IPS-NIHi11 (cell line): Measurements from ENCODE around the gene ZNF423.

Source experiments
- DNase-seq: peaks from one replicate; pipeline ENCODE4 v3.0.0; 2012; ENCODE audit warnings: mixed read lengths, low spot score

ZNF423 gene

DNA sequence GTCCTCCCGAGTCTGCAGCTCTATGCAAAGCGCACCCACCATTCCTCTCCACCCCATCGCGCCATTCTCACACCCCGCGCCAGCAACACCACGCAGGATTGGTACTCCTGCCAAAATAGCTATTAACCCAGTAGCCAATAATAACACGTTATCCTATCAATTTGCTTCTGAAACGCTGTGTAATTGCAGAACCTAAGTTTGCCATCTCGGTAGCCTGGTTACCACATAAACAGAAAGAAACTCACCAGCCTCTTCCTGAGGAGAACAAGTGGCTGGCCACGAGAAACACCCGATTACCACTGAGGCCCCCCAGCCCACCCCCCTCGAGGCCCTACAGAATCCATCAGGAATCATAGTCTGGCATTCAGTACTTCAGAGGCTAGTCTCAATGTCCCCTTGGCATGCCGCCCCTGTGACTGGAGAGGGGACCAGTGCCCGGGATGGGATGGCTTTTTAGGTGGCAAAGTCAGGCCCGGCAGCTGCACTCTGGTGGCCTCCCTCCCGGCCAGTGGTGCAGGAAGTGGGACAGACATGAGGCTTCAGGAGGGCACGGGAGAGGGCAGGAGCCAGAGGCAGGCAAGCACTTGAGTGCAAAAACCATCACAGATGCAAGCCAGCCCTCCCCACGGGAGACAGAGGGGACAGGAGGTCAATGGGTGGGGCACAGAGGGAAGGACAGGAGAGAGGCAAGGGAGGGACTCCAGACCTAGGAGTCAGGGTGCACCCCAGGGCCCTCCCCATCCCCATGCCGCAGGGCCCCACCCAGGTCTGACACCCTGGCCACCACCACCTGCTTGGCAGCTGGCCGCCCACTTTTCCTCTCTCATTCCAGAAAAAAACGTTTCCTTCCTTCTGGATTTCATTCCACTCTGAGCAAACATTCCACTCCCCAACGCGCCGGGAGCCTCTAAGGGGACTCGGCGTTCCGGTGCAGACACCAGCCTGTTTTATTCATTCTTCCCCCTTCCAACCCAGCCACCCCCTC lies 192.5 kb downstream of the ZNF423 start:
- no peak for DNase-seq

DNA sequence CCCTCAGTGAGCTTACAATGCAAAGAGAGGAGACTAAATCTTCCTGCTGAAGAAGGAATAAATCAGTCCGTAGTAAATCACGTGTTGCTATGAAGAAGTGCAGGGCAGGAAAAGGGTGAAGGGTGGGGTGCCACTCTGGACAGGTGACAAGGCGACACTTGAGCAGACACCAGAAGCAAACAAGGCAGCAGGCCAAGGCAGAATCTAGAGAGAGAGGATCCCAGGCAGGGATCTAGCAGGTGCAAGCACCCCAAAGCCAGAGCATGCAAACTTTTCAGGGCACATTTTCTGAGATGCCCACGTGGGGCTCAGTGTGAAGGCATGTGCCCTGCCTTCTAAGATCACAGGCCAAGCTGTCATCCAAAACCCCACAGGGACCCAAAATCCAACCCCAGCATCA lies 193.3 kb downstream of the ZNF423 start:
- DNase-seq, result no peak

DNA sequence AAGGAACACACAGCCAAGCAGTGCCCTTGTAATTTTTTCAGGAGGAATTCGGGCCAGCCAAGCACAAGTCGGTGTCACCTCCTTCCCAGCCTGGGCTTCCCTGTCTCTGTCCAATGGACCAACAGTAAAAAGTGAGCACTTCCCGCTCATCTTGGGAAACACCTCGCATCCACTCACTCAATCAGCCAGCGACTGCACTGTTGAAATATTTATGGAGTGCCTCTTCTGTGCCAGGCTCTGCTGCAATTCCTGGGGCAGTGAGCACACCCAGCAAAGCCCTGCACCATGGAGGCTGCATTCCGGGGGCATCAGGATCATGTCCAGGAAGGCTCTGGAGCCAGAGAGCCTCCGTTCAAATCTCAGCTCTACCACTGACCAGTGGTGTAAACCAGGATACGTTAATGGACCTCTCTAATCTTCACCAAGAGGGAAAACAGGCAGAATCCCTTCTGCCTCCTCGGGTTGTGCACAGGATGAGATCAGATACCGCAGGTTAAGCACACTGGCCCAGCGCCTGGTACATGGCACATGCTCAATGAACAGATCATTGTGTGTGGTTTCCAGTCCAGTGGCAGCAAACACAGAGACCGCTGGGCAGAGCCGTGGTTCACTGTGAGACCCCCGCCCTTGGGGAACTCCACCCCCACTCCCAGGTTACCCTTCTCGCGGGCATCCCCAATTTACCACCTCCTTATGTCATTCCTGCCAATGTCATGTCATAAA lies 194.3 kb downstream of the ZNF423 start:
- no peak for DNase-seq

DNA sequence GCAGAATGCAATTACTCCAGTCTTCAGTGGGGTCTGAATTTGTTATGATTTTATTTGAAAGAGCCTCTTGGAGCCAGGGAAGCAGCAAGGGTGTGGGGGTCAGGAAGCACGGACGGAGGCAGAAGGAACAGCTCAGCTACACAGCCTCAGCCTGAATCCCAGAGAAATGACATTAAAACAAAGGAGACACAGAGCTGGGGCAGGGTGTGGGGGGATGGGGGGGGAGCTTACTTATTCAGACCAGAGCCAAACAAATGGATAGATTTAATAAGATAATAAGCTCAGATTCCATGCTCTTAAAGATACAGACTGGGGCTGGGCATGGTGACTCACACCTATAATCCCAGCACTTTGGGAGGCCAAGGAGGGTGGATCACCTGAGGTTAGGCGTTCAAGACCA lies 195.3 kb downstream of the ZNF423 start:
- DNase-seq, result no peak

DNA sequence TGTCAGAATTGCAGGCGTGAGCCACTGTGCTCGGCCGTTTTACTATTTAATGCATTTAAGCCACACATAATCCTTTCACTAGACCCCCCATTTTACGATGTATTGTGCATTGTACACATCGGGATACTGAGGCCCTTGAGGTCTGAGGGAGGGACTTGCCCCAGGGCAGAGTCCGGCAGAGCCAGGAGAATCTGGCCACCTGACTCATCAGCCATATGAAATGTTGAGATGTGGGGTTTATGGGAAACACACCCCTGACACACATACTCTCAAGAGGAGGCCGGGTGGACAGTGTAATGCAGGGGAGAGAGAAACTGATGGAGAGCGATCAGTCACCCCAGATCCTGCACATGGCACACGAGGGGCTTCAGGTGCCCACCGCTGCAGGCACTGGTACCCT lies 196.6 kb downstream of the ZNF423 start:
- no peak for DNase-seq

DNA sequence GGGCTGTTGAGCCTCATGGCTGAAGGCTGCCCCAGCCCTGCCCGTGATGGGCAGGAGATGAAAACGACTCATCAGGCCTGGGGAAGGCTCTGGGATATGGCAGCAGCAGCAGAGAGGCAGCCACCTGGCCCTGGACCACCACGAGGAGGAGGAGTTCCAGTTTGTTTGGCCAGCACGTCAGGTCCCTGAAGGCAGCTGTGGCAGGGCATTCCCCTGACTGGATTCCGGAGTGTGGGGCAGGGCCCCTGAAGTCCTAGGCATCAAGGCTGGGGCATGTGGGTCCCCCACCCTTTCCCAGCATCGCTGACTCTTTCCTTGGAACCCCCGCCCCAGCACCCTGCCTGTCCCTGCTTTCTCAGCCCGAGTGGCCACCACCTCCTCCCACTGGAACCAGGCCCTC lies 197.4 kb downstream of the ZNF423 start:
- no peak for DNase-seq

DNA sequence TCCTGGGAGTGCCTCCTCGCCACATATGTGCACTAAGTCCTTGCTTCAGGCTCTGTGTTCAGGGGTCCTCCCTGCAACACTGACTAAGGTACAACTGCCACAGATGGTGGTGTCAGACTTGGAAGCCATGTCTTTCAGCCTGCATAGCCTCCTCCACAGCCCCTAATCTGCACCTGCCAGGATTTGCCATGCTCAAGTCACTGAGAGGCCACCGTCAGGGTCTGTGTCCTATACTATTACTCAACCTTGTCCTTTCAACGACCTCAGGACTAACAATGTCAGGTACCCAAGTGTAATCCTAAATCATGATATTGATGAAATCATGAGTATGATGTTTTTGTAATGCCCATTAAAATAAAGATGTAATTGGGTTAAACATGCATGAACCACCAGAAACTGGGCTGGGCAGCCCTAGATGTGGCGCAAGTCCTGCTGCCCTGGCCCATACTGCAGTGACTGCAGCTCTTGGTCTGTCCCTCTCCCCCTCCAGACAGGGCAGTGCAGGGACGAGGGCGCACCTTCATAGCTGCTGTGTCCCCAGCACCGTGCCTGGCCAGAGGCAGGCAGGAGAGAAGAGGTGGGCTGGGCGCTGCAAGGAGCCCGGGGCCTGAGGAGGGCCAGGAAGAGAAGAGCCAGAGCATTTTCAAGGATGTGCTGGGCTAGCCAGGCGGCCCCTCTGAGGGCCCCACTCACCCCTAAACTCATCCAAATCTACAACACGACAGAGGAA lies 198.0 kb downstream of the ZNF423 start:
- no peak for DNase-seq

DNA sequence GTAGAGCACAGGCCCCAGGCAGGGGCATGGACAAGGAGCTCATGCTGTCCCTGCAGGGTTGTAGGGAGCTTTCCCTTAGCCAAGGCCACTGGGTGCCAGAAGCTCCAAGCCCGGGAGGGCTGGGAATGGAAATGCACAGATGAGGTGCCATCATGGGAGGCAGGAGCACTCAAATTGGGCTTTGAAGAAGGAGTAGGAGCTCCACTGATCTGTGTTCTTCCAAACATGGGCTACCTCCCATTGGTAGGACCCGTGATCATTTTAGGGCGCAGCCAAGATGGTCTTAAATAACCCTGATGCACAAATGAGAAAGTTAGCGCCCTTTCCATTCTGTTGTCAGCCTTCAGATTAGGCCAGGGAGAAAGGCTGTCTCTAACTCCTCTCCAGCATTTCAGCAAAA lies 201.5 kb downstream of the ZNF423 start:
- DNase-seq, result no peak

DNA sequence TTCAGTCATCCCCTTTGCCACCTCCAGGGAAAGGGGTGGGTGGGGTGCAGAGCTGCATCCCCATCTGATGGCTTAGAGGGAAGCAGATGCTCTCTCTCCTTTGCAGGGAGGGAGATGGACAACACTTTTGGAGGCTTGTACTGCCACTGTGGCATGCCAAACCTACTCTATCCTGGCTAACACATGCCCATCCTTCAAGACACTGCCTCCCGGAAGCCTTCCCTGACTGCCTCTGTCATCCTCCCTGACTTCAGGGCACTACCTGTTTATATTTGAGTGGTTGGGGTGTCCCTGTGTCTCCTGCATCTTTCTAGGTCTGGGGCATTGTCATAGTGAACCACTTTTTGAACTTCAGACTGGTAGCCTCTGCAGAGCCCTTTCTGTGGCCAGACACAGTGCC lies 202.3 kb downstream of the ZNF423 start:
- no peak for DNase-seq

DNA sequence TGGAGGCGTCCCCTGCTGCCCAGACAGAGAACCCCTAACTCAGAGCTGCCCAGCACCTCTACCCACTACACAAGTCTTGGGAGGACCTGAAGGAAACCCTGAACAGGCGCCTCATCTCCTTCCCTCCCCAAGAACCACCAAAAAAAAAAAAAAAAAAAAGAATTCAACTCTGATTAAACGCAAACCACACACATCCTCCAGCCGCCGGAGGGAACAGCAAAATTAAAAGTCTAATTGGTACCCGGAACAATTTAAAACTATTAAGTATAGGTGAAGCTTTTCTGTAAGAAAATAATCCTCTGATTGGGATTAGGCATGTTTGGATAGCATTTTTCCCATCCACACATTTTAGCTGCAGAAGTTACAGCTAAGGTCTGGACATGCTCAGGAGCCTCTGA lies 202.7 kb downstream of the ZNF423 start:
- DNase-seq, result no peak

DNA sequence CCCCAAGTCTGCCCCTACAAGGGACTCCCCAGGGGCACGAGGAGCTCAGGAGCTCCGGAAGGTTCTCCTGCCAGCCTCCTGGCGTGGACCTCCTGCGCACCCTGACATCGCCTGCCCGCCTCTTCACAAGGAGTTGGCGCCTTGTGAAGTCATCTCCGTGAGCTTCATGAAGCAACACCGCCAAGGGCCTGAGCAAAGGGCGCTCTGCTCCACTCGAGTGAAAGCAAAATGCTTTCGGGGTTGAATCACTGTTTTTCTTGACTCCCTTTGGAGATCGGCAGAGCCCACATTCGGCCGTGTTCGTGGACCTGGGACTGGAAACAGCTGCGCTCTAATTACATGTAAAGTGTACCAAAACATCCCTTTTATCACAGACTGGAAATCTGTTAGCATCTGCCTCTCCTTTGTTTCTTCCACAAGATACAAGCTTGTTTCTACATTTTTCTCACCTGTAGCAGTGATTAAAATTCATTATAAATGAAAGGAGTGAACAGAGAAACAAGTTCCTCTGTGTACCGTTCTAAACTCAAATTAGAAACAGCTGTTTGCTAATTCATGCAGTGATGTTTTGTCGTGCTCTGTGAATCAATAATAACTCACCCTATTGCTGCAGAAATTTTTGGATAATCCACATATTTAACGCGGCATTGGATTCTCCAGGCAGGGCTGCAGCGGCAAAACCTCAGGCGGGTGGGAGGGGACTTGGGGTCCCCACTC lies 203.3 kb downstream of the ZNF423 start:
- DNase-seq, result no peak

DNA sequence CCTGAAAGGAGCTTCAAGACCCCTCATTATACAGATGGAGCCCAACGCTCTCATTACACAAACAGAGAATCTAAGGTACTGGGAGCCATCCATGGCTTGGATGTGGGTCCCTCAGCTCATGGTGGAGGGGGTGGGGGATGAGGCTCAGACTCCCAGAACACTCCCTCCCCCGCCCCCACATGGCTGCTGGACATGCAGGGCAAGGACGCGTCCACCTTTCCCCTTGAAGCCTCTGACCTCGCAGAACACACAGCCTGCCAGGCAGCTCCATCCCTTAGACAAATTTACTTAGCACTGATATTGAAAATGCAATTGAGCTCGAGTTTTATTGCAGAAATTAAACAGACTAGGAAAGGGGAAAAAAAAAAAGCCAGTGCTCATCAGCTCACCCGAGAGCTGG lies 203.9 kb downstream of the ZNF423 start:
- no peak for DNase-seq

DNA sequence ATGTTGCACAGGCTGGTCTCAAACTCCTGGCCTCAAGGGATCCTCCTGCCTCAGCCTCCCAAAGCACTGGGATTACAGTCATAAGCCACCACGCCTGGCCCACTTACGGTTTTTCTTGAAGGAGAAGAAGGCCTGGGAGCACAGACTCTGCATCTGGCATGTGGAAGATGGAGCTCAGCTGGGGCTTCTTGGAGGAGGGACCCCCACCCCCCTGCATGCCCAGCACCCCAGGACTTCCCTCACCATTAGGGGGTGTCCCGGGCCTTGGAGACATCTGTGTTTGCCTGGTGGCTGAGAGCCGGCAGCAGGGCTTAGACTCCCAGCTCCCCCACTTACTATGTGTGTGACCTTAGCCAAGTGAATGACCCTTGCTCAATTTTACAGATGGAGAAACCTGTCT lies 204.7 kb downstream of the ZNF423 start:
- no peak for DNase-seq

DNA sequence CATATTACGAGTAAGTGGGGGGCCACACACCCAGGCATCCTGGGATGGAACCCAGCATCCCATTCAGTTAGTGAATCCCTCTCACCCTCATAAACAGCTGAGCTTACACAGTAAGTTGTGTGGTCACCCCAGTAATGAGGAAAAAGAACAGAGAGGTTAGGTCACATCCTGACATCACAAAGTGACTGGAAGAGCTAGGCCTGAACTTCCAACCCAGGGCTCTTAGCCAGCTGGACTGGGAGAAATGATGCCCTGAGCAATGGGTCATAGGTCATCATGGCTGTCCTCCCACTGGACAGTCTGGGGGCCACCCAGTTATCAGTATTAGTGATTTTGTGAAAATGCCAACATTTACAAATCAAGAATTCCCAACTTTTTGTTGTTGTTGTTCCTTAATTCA lies 205.3 kb downstream of the ZNF423 start:
- no peak for DNase-seq

DNA sequence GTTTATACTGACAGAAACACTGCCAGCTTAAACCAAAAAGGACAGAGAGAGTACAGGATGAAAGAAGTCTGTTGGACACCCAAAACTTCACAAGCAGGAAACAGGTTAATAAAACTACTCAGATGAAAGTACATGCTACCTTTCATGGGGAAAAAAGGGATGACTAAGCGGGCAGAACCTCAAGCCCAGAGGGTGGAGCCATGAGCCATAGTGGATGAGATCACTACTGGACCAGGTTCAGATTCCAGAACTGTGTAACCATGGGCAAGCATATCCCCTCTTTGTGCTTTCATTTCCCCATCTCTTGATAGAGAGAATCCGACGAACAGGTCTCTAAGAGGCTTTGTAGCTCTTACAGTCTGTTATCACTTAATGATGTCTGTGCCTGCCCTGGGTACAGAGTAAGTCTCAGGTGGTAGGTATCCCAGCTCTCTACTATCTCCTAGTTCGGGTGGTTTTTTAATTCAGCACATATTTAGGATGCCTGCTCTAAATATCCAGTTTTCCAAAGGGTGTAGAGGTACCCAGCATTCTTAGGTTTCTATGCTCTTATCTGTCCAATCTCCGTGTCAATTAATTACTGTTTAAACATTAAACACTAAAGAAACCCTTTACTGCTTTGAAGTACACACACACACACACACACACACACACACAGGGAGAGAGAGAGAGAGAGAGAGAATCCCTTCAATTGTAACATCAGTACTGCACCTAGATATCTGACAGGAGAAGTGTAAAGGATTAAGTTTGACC lies 206.7 kb downstream of the ZNF423 start:
- DNase-seq, result no peak

DNA sequence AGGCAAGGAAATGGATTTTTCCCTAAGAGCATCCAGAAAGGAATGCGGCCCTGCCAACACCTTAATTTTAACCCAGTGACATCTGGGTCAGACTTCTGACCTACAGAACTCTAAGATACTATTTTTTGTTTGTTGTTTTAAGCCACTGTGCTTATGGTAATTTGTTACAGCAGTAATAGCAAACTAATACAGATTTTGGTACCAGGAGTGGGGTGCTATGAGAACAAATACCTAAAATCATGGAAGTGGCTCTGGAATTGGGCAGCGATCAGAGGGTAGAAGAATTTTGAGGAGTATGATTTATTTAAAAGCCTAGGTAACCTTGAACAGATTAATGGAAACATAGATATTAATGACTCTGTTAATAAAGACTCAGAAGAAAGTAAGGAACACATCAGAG lies 208.2 kb downstream of the ZNF423 start:
- no peak for DNase-seq

DNA sequence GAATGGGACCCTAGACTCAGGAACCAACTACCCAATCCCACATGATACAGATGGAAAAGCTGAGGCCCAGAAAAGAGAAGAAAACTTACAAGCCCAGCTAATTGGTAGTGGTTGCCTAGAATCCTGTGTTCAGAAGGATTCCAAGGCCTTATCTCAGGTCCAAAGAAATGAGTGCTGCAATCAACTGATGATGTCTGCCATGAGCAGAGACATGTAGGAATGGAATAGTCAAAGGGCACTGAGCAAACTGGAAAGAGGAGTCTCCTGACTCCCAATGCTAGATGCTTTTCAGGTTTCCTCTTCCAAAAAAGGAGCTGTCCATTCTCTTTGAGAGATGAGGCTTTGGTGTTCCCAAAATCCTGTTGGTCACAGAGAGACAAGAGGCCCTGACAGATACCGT lies 210.6 kb downstream of the ZNF423 start:
- no peak for DNase-seq

DNA sequence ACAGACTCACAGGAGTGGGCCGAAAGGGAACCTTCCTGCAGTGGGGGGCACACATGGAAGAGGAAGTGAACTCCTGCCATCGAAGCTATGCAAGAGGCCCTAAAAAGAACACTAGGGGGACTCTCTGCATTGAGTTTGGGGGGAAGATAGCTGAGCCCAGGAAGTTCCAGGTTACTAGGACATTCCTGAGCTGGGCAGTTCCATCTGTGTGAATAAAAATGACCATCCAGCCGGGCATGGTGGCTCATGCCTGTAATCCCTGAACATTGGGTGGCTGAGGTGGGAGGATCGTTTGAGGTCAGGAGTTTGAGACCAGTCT lies 211.8 kb downstream of the ZNF423 start:
- no peak for DNase-seq

DNA sequence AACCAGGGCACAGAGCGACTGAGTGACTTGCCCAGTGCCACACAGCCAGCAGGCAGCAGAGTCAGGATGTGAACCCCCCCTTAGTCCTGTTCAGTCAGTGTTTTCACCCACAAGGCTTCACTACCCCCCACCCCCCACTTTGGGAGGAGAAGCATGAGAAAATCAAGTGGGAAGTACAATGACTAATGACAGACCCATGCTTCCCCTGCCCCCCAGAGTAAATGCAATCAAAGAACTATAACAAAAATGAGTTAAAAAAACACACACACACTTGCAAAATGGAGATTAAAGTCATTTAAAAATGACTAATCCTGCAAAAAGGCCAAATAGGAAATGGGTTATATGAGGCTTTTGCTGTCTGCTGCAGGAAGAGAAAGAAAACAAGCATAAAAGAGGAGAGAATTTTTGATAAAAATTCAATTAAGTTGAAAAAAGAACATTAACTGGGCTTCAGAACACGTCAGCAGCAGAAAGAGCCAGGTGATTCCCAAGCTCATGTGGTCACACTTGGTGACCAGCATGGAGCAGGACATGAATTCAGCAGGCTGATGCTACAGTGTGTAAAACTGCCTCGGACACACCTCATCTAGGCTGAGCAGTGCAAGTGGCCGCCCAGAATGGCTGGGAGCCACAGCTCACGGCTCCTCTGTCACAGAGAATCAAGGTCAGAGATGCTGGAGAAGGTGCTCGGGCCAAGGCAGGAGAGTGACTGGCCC lies 212.3 kb downstream of the ZNF423 start:
- DNase-seq, result no peak

DNA sequence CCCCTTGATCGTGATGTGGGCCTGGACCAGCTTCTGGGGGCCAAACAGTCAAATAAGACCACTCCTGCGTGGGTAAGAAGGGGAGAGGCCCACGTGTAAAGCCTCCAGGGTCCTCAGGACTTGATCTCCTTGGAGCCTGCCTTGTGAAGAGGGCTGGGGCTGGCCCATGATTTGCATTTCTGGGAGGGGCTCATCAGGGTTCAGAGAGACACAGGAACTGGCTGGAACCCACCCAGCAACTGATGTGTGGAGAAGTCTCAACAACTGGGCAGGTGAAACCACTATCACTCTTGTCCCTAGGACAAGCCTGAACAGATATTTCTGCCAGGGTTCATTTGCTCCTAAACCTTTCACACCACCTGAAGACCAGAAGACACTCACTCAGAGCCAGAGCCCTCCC lies 214.7 kb downstream of the ZNF423 start:
- DNase-seq, result no peak

DNA sequence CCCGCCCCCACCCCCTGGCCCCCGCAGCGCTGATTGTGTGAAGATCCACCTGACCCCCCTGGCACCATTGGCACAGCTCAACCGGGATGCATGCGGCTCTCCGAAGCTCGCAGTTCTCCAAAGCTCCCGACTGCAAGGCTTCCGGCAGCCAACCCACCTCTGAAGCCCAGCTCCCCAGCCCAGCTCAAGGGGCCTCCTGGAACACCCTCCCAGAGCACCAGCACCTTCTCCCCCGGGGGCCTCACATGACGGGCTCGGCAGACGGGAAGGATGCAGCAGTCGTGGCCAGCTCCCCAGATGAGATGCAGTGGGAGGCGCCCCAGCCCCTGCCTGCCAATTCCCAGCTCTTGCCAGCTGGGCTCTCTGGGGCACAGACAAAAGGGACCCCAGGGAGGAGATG lies 215.3 kb downstream of the ZNF423 start:
- no peak for DNase-seq
